ENCODE data around the gene AKAP8.
"Not testable (repeated sequence)": the region's sequence is repeated elsewhere in the genome, so short reads cannot be mapped to it uniquely, and the experiment has no call there.

Gene AKAP8

DNA sequence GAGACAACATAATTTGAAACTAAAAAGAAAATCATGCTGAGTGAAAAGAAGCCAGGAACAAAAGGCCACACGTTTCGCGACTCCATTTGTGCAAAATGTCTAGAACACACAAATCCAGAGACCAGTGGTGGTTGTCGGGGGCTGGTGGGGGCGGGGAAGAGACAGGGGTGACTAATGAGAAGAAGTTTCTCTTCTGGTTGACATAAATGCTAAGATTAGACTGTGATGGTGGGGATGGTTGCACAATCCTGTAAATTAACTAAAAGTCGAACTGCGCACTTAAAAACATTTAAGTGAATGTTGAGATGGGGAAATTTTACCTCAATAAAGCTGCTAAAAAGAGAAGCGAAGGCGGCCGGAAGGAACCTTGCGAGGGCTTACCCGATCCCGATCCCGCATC, 7.1 kb downstream of the AKAP8 start:
- no peak for DNase-seq

DNA sequence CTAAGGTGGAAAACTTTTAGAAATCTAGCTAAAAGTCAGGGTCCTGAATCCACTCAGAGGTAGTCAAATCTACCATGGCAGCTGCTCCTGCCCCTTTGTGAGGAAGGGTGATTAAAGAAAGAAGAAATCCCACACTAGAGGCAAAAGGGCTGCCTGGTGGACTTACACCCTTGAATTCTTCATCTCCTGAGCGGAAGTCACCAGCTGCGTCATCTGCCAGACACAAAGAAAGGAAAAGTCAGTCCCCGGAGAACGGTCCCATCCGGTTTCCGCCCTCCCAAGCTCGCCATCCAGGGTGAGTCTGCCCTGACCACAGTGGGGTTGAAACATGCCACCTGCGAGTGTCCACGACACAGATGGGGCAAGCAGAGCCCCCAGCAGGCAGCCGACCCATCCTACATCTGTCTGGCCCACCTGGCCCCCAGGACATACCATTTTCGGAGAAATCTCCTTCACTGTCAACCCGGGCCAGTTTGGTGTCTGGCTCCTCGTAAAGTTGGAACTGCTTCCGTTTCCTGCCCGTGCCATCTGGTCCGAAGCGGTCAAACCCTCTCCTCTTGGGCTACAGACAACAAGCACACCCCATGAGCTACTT, 7.7 kb downstream of the AKAP8 start:
- no peak for DNase-seq

GRCh38 chr19:15371119-15371518, 8.5 kb downstream of the AKAP8 start:
- DNase-seq = no peak

- no peak for DNase-seq
These were observed 10.0 kb downstream of the AKAP8 start for GRCh38 chr19:15369594-15369891.

- DNase-seq = no peak
These were observed 10.6 kb downstream of the AKAP8 start for GRCh38 chr19:15368798-15369593.

DNA sequence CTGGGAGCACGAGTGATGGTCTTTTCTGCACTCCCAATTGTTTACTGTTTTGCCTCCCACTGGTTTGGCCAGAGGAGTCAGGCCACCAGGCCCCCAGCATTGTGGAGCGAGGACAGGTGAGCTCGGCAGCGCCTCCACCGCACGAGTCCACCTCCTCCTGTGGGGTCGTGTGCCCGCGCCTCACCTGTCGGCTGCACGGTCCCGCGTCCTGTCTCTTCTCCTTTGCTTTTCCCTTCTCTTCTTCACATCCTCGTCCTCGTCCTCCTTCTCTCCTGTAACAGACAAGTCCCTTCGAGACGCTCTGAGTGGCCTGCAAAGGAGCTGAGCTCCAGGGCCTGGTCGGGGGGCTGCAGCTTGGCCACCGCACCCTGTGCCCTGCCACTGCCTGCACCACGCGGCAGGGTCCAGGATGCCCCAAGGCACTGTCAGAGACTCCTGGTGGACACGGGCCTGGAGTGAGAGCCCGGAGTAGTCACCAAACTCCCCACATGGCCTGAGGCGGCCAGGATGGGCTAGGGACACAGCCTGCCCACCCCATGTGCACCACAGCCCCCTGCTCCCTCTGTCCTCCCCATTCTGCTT, 11.4 kb downstream of the AKAP8 start:
- DNase-seq = no peak

DNA sequence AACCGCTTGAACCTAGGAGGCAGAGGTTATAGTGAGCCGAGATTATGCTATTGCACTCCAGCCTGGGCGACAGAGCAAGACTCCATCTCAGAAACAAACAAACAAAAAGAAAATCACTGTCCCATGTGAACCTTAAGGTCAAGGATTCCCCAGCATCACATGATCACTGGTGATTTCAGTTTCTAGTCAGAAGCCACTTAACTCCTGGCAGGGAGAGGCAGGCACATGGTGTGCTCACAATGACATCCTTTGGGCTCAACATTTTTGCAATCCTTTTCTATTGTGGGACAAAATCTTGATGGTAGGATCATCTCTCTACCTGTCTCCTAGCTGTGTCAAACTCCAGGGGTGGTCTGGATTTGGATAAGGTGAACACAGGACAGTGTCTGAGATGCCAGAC, 12.1 kb downstream of the AKAP8 start:
- no peak for DNase-seq

DNA sequence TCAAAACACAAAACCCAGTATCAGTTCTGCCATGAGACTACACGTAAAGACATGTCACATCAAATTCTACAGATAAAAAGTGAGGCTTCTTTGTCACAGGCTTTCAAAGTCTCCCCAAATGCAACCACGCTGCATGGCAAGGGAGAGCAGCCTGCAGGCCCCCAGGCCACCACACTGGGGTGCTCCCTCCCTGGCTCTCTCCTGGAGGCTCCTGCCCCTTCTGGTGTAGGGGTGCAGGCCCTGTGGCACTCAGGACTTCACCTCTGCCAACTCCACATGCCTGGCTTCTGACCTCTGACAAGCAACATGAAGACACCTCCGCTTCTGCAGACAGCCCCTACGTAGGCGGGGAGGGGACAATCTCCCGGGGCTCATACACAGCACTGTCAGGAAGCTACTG, 14.3 kb downstream of the AKAP8 start:
- no peak for DNase-seq

DNA sequence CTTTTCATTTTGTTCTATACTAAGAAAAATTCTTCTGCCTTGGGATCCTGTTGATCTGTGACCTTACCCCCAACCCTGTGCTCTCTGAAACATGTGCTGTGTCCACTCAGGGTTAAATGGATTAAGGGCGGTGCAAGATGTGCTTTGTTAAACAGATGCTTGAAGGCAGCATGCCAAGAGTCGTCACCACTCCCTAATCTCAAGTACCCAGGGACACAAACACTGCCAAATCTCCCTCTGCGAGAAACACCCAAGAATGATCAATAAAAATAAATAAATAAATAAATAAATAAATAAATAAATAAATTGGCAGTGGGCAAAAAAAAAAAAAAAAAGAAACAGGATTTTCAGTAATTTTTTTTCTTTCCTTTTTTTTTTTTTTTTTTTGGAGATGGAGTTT, 15.8 kb downstream of the AKAP8 start:
- not testable (repeated sequence) for DNase-seq

- DNase-seq = not testable (repeated sequence)
These were observed 16.5 kb downstream of the AKAP8 start for GRCh38 chr19:15363048-15363447.

DNA sequence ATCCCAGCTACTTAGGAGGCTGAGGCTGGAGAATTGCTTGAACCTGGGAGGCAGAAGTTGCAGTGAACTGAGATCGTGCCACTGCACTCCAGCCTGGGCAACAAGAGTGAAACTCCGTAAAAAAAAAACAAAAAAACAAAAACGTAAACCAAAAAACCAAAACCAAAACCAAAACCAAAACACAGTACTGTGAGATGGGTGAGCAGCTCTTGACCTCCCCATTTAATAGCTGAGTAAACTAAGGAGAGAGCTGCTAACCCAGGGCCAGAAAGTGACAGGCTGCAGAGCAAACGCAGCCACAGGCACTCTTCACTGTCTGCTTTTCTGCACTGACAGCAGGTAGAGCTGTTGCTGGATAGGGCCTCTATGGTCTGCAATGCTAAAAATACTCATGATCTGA, 19.6 kb downstream of the AKAP8 start:
- not testable (repeated sequence) for DNase-seq

DNA sequence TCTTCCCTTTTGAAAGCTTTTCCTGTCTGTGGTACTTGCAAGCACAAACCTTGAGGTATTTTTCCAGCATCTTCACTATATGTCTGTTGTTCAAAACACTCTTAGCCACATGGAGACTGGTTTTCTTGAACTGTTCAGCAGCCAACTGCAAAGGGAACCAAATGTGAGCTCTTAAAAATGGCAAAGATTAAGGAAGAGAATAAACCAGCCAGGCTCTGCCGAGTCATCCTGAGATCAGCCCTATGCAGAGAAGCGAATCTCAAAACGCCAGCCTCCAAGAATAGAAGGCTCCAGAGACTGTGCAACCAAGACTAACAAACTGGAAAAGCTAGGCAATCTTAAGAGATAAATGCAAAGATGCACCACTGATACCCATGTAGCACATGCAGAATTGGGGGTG, 20.7 kb downstream of the AKAP8 start:
- DNase-seq = no peak

DNA sequence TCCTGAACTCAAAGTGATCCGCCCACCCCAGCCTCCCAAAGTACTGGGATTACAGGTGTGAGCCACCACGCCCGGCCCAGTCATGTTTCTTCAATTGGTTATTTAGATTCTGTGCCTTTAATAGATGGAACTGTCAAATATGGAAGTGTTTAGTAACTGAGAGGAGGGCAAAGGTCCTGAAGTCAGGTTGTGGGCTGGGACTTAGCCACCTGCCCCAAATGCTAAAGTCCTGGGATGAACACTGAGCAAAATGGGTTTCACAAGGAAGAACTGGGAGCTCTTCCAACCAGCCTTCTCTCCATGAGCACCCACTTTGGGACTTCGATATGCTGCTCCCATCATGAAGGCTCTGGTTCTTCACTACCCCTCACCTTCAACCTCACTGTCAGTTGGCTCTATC, 21.7 kb downstream of the AKAP8 start:
- DNase-seq = no peak

DNA sequence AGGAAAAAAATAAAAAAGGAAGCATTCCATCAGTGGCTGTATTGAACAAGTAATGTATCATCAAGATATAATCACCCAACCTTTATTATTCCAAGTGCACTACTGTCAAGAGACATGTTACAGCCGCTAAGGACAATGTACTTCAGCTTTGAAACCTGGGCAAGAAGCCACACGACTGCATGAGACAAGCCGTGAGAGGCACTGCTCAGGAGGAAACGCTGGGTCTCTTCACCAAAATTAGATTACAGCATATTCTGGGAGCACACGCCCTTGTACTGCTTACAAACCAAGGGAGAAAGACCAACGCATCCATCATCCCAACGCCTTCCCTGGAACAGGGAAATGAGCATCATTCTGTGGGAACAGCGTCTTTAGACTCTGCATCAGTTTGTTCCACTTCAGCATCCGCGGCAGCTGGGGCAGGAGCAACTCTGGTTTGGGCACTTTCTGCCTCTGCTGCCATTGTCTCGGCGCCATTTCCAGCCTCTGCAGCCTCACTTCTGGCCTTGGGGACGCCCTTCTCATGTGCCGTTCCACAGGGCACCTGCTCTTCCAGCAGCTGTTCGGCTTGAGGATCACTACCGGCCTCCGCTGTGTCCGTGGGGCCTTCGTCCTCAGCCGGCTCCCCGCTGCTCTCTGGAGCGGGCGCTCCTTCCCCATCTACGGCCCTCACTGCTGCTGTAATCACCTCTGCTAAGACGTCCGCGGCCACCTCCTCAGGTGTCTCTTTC, 24.9 kb downstream of the AKAP8 start:
- no peak for DNase-seq

- no peak for DNase-seq
These were observed 25.7 kb downstream of the AKAP8 start for GRCh38 chr19:15353908-15354307.

DNA sequence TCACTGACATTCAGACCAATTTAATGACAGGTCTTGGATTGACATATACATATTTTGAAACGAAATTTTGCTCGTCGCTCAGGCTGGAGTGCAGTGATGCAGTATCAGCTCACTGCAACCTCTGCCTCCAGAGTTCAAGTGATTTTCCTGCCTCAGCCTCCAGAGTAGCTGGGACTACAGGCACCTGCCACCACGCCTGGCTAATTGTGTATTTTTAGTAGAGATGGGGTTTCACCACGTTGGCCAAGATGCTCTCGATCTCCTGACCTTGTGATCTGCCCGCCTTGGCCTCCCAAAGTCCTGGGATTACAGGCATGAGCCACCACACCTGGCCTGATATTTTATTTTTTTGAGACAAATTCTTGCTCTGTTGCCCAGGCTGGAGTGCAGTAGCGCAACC, 27.1 kb downstream of the AKAP8 start:
- not testable (repeated sequence) for DNase-seq

DNA sequence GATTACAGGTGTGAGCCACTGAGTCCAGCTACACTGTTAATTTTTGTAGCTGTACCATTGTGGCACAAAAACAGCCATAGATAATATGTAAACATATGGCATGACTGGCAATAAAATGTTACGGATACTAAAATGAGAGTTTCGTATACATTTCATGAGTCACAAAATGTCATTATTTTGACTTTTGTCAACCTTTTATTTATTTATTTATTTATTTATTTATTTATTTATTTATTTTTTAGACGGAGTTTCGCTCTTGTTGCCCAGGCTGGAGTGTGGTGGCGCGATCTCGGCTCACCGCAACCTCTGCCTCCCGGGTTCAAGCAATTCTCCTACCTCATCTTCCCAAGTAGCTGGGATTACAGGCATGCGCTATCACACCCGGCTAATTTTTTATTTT, 38.3 kb downstream of the AKAP8 start:
- not testable (repeated sequence) for DNase-seq

DNA sequence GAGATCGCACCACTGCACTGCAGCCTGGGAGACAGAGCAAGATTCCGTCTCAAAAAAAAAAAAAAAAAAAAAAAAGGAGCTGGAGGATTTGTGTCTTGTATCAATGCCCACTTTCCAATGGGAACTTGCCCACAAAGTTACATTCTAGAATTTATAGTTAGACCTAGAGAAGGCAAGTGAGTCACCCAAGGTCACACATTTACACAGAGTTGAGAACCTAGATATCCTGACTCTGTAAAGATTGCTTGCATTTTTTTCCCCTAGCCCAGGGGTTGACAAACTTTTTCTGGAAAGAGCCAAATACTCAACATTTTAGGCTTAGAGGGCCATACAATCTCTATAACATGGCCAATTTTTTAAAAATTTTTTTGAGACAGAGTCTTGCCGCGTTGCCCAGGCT, 39.5 kb downstream of the AKAP8 start:
- DNase-seq = no peak

DNA sequence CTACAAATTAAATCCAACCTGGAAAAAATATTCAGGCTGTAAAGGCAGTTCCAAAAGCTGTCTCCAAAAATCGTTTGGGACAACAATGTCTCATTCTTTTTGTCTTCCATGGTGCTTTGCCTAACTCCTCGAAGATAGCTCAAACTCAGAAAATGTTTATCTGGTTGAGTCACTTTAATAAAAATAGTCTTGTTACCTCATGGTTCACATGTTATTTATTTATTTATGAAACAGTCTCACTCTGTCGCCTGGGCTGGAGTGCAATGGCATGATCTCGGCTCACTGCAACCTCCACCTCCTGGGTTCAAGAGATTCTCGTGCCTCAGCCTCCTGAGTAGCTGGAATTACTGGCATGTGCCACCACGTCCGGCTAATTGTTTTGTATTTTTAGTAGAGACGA, 42.4 kb downstream of the AKAP8 start:
- no peak for DNase-seq

DNA sequence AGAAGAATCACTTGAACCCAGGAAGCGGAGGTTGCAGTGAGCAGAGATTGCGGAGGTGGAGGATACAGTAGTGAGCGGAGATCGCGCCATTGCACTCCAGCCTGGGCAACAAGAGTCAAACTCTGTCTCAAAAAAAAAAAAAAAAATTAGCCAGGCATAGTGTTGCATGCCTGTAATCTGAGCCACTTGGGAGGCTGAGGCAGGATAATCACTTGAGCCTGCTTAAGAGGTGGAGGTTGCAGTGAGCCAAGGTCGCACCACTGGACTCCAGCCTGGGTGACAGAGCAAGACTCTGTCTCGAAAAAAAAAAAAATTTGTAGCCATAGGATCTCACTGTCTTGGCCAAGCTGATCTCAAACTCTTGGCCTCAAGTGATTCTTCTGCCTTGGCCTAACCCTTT, 43.6 kb downstream of the AKAP8 start:
- DNase-seq = not testable (repeated sequence)

DNA sequence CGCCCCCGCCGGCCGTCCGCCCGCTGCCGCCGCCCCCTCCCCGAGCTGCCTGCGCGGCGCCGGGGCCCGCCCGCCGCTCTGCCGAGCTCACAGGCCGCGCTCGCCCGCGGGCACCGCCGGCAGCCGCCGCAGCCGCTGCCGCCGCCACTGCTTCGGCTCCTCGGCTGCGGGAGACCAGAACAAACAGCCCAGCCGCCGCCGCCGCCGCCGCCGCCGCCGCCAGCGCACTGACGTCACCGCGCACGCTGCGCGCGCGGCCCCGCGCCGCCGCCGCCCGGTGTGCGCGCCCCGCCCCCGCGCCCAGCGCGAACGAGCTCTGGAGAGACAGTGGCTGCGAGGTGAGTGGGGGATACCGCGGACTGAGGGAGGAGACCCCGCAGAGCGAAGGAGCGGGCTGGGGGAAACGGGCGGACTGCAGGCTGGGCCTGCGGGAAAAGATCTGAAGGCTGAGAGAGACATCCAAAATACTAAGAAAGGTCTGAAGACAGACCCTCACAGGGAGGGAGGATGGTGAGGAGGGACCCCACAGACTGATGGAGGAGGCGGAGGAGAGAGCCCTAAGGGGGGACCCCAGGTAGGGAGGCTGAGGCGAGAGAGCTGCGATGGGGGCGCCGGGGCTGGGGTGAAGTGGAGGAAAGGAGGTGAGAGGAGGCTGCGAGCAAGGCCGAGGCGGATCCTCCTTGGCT, 47.1 kb downstream of the AKAP8 start, which contains the start of gene BRD4:
BRD4 (minus strand) TSS at position 229 of the 686 bp plus-strand sequence. CDS start 59,440 bp downstream, outside the sequence.
- peak; percentile 83 for DNase-seq

GRCh38 chr19:15331419-15332310, 47.9 kb downstream of the AKAP8 start:
- peak; percentile 72 for DNase-seq
